H1 (cell line): ENCODE data around the gene TMEM131L. TPM values are rescaled to one million over a fixed set of nuclear protein-coding genes. Genes with fewer than 3 reads are reported as not detected.

Source experiments
- CTCF ChIA-PET: fragments of 300-600 bp; sonication (Branson Sonifier 250); formaldehyde crosslinking; loops from one replicate; lab custom pipeline; 2021; ENCODE audit not compliant: partially characterized antibody; lab: Charles Lee
- POLR2A ChIA-PET: fragments of 300-600 bp; sonication (Branson Sonifier 250); formaldehyde crosslinking; loops from one replicate; lab custom pipeline; 2021; ENCODE audit warnings: inconsistent platforms; ENCODE audit not compliant: partially characterized antibody; lab: Charles Lee
- DNase-seq, 2 experiments: peaks; one replicate each; pipeline versions ENCODE4 v3.0.0 to v3.0.0-alpha.2; 2010 to 2022; ENCODE audit warnings: low spot score in 2 of 2, low read depth in 1 of 2, mixed read lengths in 1 of 2
- FAIRE-seq: peaks from 2 replicates; lab custom pipeline; 2011; peaks lifted over from hg19 to GRCh38; lab: Jason Lieb, UNC
- H2AFZ ChIP-seq: 2 replicates; pipeline ENCODE4 v1.8.1; 2012; ENCODE audit warnings: low read length, inconsistent platforms
- H2AK5ac ChIP-seq: 2 replicates; pipeline ENCODE4 v1.6.1; 2013; ENCODE audit warnings: low read depth, low read length
- H2BK120ac ChIP-seq: replicated peaks from 2 replicates; pipeline ENCODE3; 2013; ENCODE audit warnings: low read depth, low read length, inconsistent platforms
- H2BK12ac ChIP-seq: 2 replicates; pipeline ENCODE4 v1.6.1; 2013; ENCODE audit warnings: low read depth, low read length
- H2BK15ac ChIP-seq: 2 replicates; pipeline ENCODE4 v1.6.1; 2013; ENCODE audit warnings: low read length
- H2BK20ac ChIP-seq: 2 replicates; pipeline ENCODE4 v1.6.1; 2013; ENCODE audit warnings: low read length
- H2BK5ac ChIP-seq: 2 replicates; pipeline ENCODE4 v1.6.1; 2013; ENCODE audit warnings: low read depth, low read length
- H3K14ac ChIP-seq: 2 replicates; pipeline ENCODE4 v1.6.1; 2013; ENCODE audit warnings: inconsistent platforms; ENCODE audit not compliant: insufficient read length
- H3K18ac ChIP-seq: 2 replicates; pipeline ENCODE4 v1.6.1; 2013; ENCODE audit warnings: low read length; ENCODE audit errors: extremely low read depth
- H3K23ac ChIP-seq: 2 replicates; pipeline ENCODE4 v1.6.1; 2013; ENCODE audit warnings: inconsistent platforms; ENCODE audit not compliant: insufficient read length
- H3K23me2 ChIP-seq: 2 replicates; pipeline ENCODE4 v1.6.1; 2013; ENCODE audit warnings: low read depth, low read length
- H3K27ac ChIP-seq: 2 replicates; pipeline ENCODE4 v1.6.1; 2011; ENCODE audit warnings: low read depth, low read length, inconsistent platforms
- H3K27me3 ChIP-seq, 4 experiments: replicated peaks in 1 of 4; 1 replicate in 1 of 4; 2 replicates in 3 of 4; pipeline versions ENCODE4 v1.6.1 to v1.8.1; 2011 to 2013; ENCODE audit warnings: low read length in 3 of 4, mild to moderate bottlenecking in 3 of 4, inconsistent platforms in 2 of 4, mixed read lengths in 2 of 4, moderate library complexity in 1 of 4; ENCODE audit not compliant: control insufficient read depth in 3 of 4, insufficient read depth in 3 of 4; ENCODE audit errors: extremely low read depth in 1 of 4
- H3K36me3 ChIP-seq, 4 experiments: 2 replicates each; pipeline versions ENCODE4 v1.6.1 to v1.8.1; 2011 to 2013; ENCODE audit warnings: mild to moderate bottlenecking in 4 of 4, low read length in 3 of 4, moderate library complexity in 2 of 4, control low read depth in 1 of 4, inconsistent platforms in 1 of 4; ENCODE audit not compliant: insufficient read depth in 4 of 4, control insufficient read depth in 2 of 4
- H3K4ac ChIP-seq: replicated peaks from 2 replicates; pipeline ENCODE3; 2013; ENCODE audit warnings: low read length, low read depth, mixed read lengths, inconsistent platforms; ENCODE audit not compliant: insufficient read length
- H3K4me1 ChIP-seq, 4 experiments: replicated peaks in 1 of 4; 1 replicate in 1 of 4; 2 replicates in 3 of 4; pipeline versions ENCODE4 v1.6.1 to v1.8.1; 2011 to 2013; ENCODE audit warnings: low read length in 3 of 4, inconsistent platforms in 2 of 4, mixed read lengths in 1 of 4; ENCODE audit not compliant: insufficient read depth in 4 of 4, control insufficient read depth in 3 of 4
- H3K4me2 ChIP-seq, 2 experiments: 2 replicates each; pipeline versions ENCODE4 v1.6.1 to v1.8.1; 2011 to 2013; ENCODE audit warnings: low read depth in 2 of 2, low read length in 2 of 2, control low read depth in 1 of 2, inconsistent platforms in 1 of 2, mild to moderate bottlenecking in 1 of 2; ENCODE audit not compliant: insufficient read depth in 1 of 2
- H3K4me3 ChIP-seq, 4 experiments: fragments of 200-600, 300-600 bp in 1 of 4; sonication (generic), shearing (Covaris generic), sonication (Bioruptor Twin) in 1 of 4; 2 replicates each; pipeline versions ENCODE4 v1.5.1 to v1.8.1; 2011 to 2016; ENCODE audit warnings: low read length in 4 of 4, low read depth in 3 of 4, control low read depth in 2 of 4, inconsistent platforms in 2 of 4, mild to moderate bottlenecking in 2 of 4, mixed read lengths in 1 of 4, moderate library complexity in 1 of 4; ENCODE audit not compliant: insufficient read depth in 2 of 4; ENCODE audit errors: extremely low read depth in 1 of 4
- H3K56ac ChIP-seq: replicated peaks from 2 replicates; pipeline ENCODE3; 2013; ENCODE audit warnings: low read depth, mild to moderate bottlenecking, mixed read lengths, low read length, inconsistent platforms; ENCODE audit not compliant: insufficient read length
- H3K79me1 ChIP-seq: 2 replicates; pipeline ENCODE4 v1.6.1; 2013; ENCODE audit warnings: low read depth, low read length, control low read depth
- H3K79me2 ChIP-seq, 2 experiments: 2 replicates each; pipeline versions ENCODE4 v1.6.1 to v1.8.1; 2012 to 2013; ENCODE audit warnings: low read length in 2 of 2, mild to moderate bottlenecking in 2 of 2, inconsistent platforms in 1 of 2; ENCODE audit not compliant: insufficient read depth in 2 of 2, control insufficient read depth in 1 of 2
- H3K9ac ChIP-seq, 4 experiments: replicated peaks in 1 of 4; 1 replicate in 1 of 4; 2 replicates in 3 of 4; pipeline versions ENCODE4 v1.6.1 to v1.8.1; 2011 to 2013; ENCODE audit warnings: low read depth in 3 of 4, low read length in 3 of 4, control low read depth in 2 of 4, mild to moderate bottlenecking in 2 of 4, moderate library complexity in 2 of 4, inconsistent platforms in 1 of 4; ENCODE audit errors: extremely low read depth in 1 of 4
- H3K9me3 ChIP-seq, 2 experiments: 2 replicates each; pipeline versions ENCODE4 v1.6.1 to v1.8.1; 2012 to 2013; ENCODE audit warnings: mild to moderate bottlenecking in 2 of 2, moderate library complexity in 2 of 2, control low read depth in 1 of 2, inconsistent platforms in 1 of 2, low read depth in 1 of 2, low read length in 1 of 2, mixed read lengths in 1 of 2; ENCODE audit not compliant: insufficient read depth in 2 of 2
- H4K20me1 ChIP-seq, 2 experiments: replicated peaks in 1 of 2; 2 replicates each; pipeline versions ENCODE3 to v1.8.1; 2011 to 2013; ENCODE audit warnings: inconsistent platforms in 2 of 2, low read length in 2 of 2, mild to moderate bottlenecking in 1 of 2; ENCODE audit not compliant: insufficient read depth in 2 of 2, control insufficient read depth in 1 of 2
- H4K5ac ChIP-seq: 2 replicates; pipeline ENCODE4 v1.6.1; 2013; ENCODE audit warnings: low read length, low read depth, mixed read lengths, inconsistent platforms; ENCODE audit not compliant: insufficient read length
- H4K8ac ChIP-seq: 2 replicates; pipeline ENCODE4 v1.8.0; 2013; ENCODE audit warnings: mild to moderate bottlenecking, moderate library complexity, low read length, inconsistent platforms; ENCODE audit not compliant: insufficient read depth; ENCODE audit errors: extremely low read depth
- H4K91ac ChIP-seq: replicated peaks from 2 replicates; pipeline ENCODE3; 2013; ENCODE audit warnings: low read length, mixed read lengths, inconsistent platforms; ENCODE audit not compliant: insufficient read length
- EZH2 ChIP-seq: fragments of 200-600 bp; sonication (generic); IDR thresholded peaks from 2 replicates; pipeline ENCODE4 v1.7.1; 2012; ENCODE audit warnings: low read depth, mild to moderate bottlenecking, moderate library complexity, low read length, inconsistent platforms; ENCODE audit not compliant: severe bottlenecking
- HDAC2 ChIP-seq, 2 experiments: fragments of 300-600 bp in 1 of 2; sonication (generic) in 1 of 2; IDR thresholded peaks; 2 replicates each; pipeline ENCODE4 v1.6.1; 2011 to 2012; ENCODE audit warnings: low read depth in 2 of 2, low read length in 2 of 2, mild to moderate bottlenecking in 2 of 2, moderate library complexity in 2 of 2, borderline replicate concordance in 1 of 2, inconsistent platforms in 1 of 2
- MAFK ChIP-seq: IDR thresholded peaks from 2 replicates; pipeline ENCODE4 v1.6.1; 2012; ENCODE audit warnings: low read depth, mild to moderate bottlenecking, improper control_type of control experiment, low read length
- NRF1 ChIP-seq: IDR thresholded peaks from 2 replicates; pipeline ENCODE4 v1.6.1; 2011; ENCODE audit warnings: mild to moderate bottlenecking, low read depth, low read length, improper control_type of control experiment
- RFX5 ChIP-seq: IDR thresholded peaks from 2 replicates; pipeline ENCODE4 v1.6.1; 2011; ENCODE audit warnings: low read depth, low read length, improper control_type of control experiment, borderline replicate concordance
- SIN3A ChIP-seq, 2 experiments: IDR thresholded peaks in 1 of 2; conservative IDR thresholded peaks in 1 of 2; 2 replicates each; pipeline ENCODE4 v1.6.1; 2011 to 2012; ENCODE audit warnings: low read length in 2 of 2, improper control_type of control experiment in 1 of 2, low read depth in 1 of 2, mild to moderate bottlenecking in 1 of 2
- SIX5 ChIP-seq: IDR thresholded peaks from 2 replicates; pipeline ENCODE4 v1.6.1; 2011; ENCODE audit warnings: mild to moderate bottlenecking, low read depth, low read length
- SP2 ChIP-seq: IDR thresholded peaks from 2 replicates; pipeline ENCODE4 v1.6.1; 2012; ENCODE audit warnings: mild to moderate bottlenecking, low read length, inconsistent platforms
- SRF ChIP-seq: IDR thresholded peaks from 2 replicates; pipeline ENCODE4 v1.6.1; 2011; ENCODE audit warnings: mild to moderate bottlenecking, low read depth, low read length, moderate library complexity
- YY1 ChIP-seq: IDR thresholded peaks from 2 replicates; pipeline ENCODE4 v1.6.1; 2011; ENCODE audit warnings: low read depth, mild to moderate bottlenecking, low read length
- WGBS, 2 experiments: shearing (Covaris generic) in 1 of 2; methylation state at CpG; one replicate each; pipeline versions ENCODE4 v1.1.6 to v1.1.7; 2013 to 2015; ENCODE audit warnings: low lambda C conversion rate in 2 of 2, mixed read lengths in 2 of 2, inconsistent platforms in 1 of 2, low coverage in 1 of 2, missing lambda C conversion rate in 1 of 2; ENCODE audit not compliant: insufficient replicate concordance in 2 of 2, insufficient coverage in 1 of 2, insufficient read length in 1 of 2; ENCODE audit errors: extremely low coverage in 1 of 2, missing lambda C conversion rate in 1 of 2; 5-methylcytosine and 5-hydroxymethylcytosine counted together
- polyA plus RNA-seq, 7 experiments: library from polyadenylated mRNA; depleted of rRNA in 3 of 7; stranded (reverse) in 5 of 7; unstranded in 2 of 7; fragments of >200 nt in 5 of 7; fragments of 200-250 nt in 2 of 7; gene quantifications; 1 replicate in 5 of 7; 2 replicates in 1 of 7; 4 replicates in 1 of 7; pipeline versions ENCODE4 v1.2.1 to v1.2.3, GENCODE V29; 2011 to 2013; ENCODE audit warnings: missing spikeins in 2 of 7, mixed read lengths in 2 of 7
- total RNA-seq: library from RNA; stranded (reverse); fragmentation: NEBNext Ultra II Directional; extraction: Animal tissue kit (Norgen Biotek cat#: 25700); gene quantifications from 2 replicates; pipeline ENCODE4 v1.2.1, GENCODE V29; 2021

The TMEM131L gene
- total and polyA plus RNA-seq, 2 of the 8 experiments (the other 6 are each of a cell fraction or from before 2014, with no cell fraction given): 14.3 to 26.1 TPM

DNA sequence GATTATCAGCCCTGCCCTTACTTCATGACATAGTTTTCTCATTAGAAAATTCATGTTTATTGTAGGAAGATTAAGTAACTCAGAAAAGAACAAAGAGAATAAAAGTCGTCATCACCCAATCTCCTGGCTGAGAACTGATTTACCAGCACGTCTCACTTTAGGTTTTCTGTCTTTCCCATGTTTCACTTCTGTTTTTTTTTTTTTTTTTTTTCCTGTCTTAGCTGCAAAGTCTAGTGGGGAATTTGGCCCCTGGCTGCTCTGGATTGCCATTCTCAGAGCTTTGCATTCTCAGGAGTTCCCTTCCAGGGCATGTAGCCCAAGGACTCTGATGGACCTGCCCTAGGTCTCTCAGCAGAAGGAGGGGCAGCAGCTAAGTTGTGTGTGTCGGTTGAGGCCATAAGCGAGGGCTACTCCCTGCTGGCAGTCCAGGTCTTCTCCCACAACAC lies 57.8 kb downstream of the TMEM131L start:
- no peak for FAIRE-seq
- ChIA-PET POLR2A (interaction anchor here (1.5 to 2.7 kb wide), 2 partner anchors 58 to 179 kb away, joined by 4 to 8 read pairs; partner anchors contain the start of genes MND1 and TMEM131L), CTCF (interaction anchor here (0.8 to 2.5 kb wide), 5 partner anchors 11 to 57 kb away, joined by 3 to 9 read pairs (median 3); no protein-coding TSS in a partner anchor)
- Histone ChIP-seq H3K9ac (no peak overlapping the region), H2BK120ac (no peak overlapping the region), H2BK20ac (no peak overlapping the region), H3K4me3 (no peak overlapping the region), H3K36me3 (no peaks in the 10 kb centered on the region), H3K14ac (no peak overlapping the region), H3K9me3 (no peaks in the 10 kb centered on the region), H2AFZ (no peak overlapping the region), H3K56ac (no peak overlapping the region), H3K27me3 (no peaks in the 10 kb centered on the region), H3K4ac (no peak overlapping the region), H2BK12ac (no peak overlapping the region), H3K4me2 (no peak overlapping the region), H3K27ac (no peak overlapping the region), H3K23ac (no peak overlapping the region), H2BK5ac (no peak overlapping the region), H4K91ac (no peak overlapping the region), H4K5ac (no peak overlapping the region), H4K8ac (peak overlapping the region; percentile 60; the same call in 1 of the 2 replicates), H3K4me1 (peaks cover 0 to 9% (median 2%) of the 10 kb centered on the region in 4 experiments; a peak in 3 of 7 replicates), H3K79me2 (peaks cover 0 to 32% of the 10 kb centered on the region in 2 experiments; a peak in 3 of 4 replicates), H3K18ac (no peak overlapping the region), H3K79me1 (no peaks in the 10 kb centered on the region; the same call in 1 of the 2 replicates), H2BK15ac (no peak overlapping the region), H3K23me2 (0 out of 2 replicates have a peak, but pooled peaks cover 2% of the 10 kb centered on the region), H2AK5ac (no peak overlapping the region), H4K20me1 (peaks cover 1 to 5% of the 10 kb centered on the region in 2 experiments)
- 81% methylated on average over 4 of the region's 4 CpGs; no CpG with 5 or more reads in 1 of the 2 experiments for WGBS, 2 experiments
- DNase-seq: no peak
- TF ChIP-seq SIN3A (conservative IDR thresholded peaks at IDR 0.05 in 1 of 2, IDR thresholded peaks at IDR 0.05 in 1 of 2; ENCODE audit: low read depth in 1 of 2, low read length in 2 of 2) (no peak), SIX5 (no peak), YY1 (no peak), MAFK (no peak), EZH2 (no peak), HDAC2 (IDR thresholded peaks at IDR 0.05; ENCODE audit: borderline replicate concordance in 1 of 2, low read depth in 2 of 2, low read length in 2 of 2) (no peak), NRF1 (no peak), RFX5 (no peak), SRF (no peak), SP2 (no peak)
